GM12892 (cell line): ENCODE results near the gene ANK2.

Experiments used
- POLR2A ChIP-seq: IDR thresholded peaks from 2 replicates; pipeline ENCODE4 v1.6.1; 2011; ENCODE audit warnings: low read depth, low read length, control low read depth
- POLR2AphosphoS5 ChIP-seq: IDR thresholded peaks from 2 replicates; pipeline ENCODE4 v1.6.1; 2011; ENCODE audit warnings: low read depth, low read length, control low read depth
- TAF1 ChIP-seq: IDR thresholded peaks from 2 replicates; pipeline ENCODE4 v1.6.1; 2011; ENCODE audit warnings: low read depth, mild to moderate bottlenecking, control low read depth, low read length, borderline replicate concordance

GRCh38 chr4:113069212-113069892 lies 19.9 kb downstream of the ANK2 start:
- TF ChIP-seq POLR2A (no peak), TAF1 (no peak), POLR2AphosphoS5 (no peak)
